Erythroblast (primary cell): ENCODE measurements around the gene FZD2.

Source experiments
- GATA1 ChIP-seq: IDR thresholded peaks from 2 replicates; pipeline ENCODE4 v1.6.1; 2011; ENCODE audit warnings: low read depth, mild to moderate bottlenecking, control low read depth, low read length, moderate library complexity
- POLR2A ChIP-seq: IDR thresholded peaks from 2 replicates; pipeline ENCODE4 v1.6.1; 2011; ENCODE audit warnings: mild to moderate bottlenecking, low read length

- no peak for TF ChIP-seq POLR2A
- no peak for TF ChIP-seq GATA1
These were observed 28.0 kb downstream of the FZD2 start for GRCh38 chr17:44585315-44585714.
